ENCODE data around the gene RFC2.
"Not testable (repeated sequence)": the region's sequence is repeated elsewhere in the genome, so short reads cannot be mapped to it uniquely, and the experiment has no call there.

Gene RFC2

DNA sequence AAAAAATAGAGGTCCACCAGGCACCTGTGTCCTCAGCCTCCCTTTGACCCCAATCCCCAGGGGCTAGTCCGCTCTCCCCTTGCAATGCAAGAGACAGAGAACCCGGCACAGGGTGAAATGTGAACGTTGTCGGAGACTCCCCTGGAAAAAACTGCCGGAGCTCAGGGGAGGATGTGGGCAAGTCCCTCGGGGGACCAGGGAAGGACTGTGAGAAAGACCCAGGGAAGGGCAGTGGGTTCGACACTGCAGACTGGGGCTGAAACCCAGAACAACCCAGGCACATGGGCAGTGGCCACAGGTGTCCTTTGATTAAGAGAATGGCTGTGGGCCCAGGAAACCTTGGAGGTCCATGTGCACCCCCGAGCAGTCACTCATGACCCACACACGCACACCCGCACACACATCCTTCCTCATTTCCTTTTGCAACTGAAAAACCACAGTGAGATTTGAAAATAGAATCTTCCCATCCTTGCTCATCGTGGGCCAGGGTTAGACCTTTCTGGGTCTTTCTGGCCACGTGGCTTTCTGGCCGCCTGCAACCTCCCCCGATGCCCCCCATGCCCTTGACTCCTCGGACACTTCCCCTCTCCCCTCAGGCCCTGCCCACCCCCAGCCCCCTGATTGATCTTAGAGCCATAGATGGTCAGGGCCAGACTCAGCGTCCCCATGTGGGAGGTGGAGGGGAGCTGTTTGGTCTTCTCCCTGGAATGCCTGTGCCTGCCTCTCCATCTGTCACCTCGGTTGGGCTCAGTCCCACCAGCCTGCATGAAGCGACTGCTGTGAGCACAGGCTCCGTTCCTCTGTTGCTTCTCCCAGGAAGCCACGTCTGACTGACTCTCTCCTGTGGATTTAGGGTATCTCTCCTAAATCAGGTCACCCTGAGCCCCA is 36.5 kb downstream of the RFC2 start:
- peak in 8 of 14 donors; percentile 16 to 43 (median 32) for DNase-seq

DNA sequence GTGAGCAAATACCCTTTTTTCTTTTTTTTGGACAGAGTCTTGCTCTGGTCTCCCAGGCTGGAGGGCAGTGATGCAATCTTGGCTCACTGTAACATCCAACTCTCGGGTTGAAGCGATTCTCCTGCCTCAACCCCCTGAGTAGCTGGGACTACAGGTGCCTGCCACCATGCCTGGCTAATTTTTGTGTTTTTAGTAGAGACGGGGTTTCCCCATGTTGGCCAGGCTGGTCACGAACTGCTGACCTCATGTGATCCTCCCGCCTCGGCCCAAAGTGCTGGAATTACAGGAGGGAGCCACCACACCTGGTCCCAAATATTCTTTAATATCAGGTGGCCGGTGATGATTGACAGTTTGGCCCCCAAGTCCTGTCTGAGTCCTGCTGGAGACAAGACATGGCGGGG is 37.8 kb downstream of the RFC2 start:
- no peak for DNase-seq

DNA sequence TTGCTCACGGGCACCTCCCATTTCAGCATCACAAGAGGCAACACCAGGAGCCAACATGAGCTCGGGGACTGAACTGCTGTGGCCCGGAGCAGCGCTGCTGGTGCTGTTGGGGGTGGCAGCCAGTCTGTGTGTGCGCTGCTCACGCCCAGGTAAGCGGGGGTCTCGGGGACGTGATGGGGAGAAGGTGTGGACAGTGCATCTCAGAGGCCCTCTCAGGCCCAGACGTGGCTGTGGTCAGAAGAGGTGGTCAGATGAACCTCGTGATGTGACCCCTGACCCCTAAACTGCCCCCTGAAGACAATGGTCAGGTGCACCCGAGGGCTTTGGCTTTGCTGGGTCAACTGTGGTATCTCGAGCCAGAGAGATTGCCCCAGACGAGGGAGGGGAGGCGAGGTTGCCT is 38.3 kb downstream of the RFC2 start:
- no peak for DNase-seq

DNA sequence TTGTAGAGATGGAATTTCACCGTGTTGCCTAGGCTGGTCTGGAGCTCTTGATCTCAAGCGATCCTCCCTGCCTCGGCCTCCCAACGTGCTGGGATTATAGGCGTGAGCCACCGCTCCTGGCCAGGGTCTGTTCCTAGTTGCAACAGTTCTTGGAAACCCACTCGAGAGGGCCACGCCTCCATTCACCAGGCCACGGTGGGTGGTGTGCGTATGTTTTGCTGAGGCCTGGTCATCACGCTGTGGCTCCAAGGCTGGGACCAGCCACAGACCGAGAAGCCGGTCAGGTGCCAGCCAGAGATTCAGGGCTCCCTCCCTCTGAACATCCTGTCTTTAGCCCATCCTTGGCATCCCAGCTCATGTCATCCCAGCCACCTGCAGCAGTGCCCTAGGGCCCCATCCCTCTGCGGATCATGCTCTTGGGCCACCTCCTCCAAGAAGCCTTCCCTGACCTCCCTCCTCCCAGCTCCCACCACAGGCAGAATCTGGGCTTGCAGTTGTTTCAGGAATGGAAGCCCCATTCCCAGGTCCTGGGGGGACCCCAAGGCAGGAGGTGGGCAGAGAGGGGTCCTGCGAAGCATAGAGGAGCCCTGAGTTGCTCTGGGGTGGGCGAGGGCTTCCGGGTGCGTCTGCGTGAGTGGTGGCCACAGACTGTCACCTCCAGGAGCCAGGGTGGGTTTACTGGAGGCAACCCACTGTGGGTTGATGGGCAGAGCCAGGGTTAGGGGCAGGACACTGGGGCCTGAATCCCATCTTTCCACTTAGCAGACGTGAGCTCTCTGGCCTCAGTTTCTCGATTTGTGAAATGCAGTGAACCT is 39.2 kb downstream of the RFC2 start:
- DNase-seq, result no peak

DNA sequence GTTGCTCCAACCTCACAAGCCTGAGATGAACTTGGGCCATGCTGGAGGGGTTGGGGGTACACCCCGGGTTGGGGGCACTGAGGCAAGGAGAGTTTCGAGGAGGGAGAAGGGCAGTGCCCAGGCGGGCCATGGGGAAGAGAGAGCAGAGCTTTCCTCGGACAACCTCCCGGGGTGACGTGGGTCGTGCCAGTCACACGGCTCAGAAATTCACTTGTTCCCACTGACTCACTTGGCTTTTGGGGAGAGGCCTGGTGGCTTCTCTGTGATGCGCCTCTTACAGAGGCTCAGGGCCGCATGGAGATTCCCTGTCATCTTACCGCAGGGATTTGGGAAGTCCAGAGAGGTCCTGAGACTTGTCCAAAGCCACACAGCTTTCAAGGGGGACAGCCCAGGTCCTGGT is 41.5 kb downstream of the RFC2 start:
- DNase-seq, result no peak

DNA sequence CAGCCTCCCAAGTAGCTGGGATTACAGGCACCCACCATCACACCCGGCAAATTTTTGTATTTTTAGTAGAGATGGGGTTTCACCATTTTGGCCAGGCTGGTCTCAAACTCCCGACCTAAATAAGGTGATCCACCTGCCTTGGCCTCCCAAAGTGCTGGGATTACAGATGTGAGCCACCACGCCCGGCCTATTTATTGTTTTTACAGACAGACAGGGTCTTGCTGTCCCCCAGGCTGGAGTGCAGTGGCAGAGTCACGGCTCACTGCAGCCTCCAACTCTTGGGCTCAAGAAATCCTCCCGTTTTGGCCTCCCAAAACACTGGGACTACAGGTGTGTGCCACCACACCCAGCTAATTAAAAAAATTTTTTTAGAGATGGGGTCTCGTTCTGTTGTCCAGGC is 46.0 kb downstream of the RFC2 start:
- DNase-seq, result not testable (repeated sequence)

DNA sequence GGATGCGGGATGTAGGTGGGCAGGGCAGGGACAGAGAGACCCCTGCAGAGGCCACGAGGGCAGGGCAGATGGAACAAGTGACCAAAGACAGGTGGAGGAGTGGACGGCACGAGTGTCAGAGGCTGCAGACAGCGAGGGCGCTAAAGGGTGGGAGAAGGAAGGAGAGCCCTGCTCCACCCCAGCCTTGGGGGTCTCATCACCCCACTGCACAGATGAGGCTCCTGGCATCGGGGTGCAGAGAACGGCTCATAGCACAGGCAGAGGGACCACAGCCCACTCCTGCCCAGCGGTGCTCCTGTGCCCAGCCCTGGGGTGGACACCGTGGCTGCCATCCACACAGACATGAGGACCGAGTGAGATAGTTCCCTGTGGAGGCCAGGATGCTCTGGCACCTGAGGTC is 46.6 kb downstream of the RFC2 start:
- DNase-seq, result no peak

DNA sequence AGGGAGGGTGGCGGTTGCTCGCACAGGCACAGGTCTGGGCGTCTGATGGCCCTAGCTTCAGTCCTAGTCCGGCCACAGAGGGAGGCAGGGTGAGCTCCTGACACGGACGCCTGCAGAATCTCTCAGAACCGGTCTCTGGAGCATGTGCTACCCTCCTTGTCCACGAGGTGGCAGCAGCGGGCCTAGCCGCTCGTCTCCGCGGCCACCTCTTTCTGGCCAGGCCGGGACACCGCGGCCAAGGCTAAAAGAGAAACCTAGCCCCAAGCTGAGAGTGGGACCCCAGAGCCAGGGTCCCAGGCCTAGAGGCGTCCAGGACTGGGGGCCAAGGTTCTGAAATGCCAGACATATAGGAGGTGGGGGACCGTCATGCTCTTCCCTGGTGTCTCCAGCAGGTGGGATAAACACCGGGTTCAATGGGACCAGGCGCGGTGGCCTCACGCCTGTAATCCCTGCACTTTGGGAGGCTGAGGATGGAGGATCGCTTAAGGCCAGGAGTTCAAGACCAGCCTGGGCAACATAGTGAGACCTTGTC is 47.5 kb downstream of the RFC2 start:
- peak in 12 of 14 donors; percentile 40 to 86 (median 67) for DNase-seq

DNA sequence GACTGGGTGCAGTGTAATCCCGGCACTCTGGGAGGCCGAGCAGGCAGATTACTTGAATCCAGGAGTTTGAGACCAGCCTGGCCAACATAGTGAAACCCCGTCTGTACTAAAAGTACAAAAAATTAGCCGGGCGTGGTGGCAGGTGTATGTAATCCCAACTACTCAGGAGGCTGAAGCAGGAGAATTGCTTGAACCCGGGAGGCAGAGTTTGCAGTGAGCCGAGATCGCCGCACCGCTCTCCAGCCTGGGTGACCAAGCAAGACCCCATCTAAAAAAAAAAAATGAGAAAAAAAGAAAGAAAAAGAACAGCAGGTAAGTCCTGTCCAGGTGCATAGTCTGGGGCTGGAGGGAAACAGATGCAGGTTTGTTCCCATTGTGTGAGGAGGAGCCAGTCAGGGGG is 48.1 kb downstream of the RFC2 start:
- DNase-seq, result not testable (repeated sequence)

DNA sequence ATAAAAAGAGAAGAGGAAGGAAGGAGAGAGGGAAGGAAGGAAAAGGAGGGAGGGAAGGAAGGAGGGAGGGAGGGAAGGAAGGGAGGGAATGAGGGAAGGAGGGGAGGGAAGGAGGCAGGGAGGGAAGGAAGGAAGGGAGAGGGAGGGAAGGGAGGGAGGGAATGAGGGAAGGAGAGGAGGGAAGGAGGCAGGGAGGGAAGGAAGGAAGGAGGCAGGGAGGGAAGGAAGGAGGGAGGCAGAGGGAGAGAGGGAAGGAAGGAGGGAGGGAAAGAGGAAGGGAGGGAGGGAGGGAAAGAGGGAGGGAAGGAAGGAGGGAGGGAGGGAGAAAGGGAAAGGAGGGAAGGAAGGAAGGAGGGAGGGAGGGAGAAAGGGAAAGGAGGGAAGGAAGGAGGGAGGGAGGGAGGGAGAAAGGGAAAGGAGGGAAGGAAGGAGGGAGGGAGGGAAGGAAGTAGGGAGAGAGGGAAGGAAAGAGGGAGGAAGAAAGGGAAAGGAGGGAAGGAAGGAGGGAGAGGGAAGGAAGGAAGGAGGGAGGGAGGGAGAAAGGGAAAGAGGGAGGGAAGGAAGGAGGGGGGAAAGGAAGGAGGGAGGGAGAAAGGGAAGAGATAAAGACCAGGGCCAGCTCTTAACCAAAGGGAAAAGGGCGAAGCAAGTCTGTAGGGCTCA is 50.1 kb downstream of the RFC2 start:
- no peak for DNase-seq

DNA sequence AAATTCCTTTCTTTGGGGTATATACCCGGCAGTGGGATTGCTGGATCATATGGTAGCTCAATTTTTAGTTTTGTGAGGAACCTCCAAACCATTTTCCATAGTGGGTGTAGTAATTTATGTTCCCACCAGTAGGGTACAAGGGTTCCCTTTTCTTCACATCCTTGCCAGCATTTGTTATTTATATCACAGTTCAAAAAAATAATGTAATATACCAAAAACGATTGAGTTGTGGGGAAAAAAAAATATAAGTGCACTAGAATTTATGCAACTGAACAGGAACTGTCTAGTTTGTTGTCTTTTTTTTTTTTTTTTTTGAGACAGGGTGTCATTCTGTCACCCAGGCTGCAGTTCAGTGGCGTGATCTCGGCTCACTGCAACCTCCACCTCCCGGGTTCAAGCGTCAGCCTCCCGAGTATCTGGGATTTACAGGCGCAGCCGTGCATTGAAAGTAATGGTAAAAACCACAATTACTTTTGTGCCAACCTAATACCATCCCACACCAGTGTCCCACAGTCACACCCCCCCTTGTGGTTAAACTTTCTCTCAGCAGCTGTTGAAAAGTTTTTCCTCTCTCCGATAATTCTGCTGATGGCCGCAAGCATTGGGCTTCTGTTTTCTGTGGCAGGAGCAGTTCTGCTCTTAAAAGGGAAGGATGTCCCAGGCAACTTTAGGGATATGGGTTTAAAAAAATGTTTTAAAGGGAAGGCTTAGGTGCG is 51.2 kb downstream of the RFC2 start:
- peak in 1 of 14 donors; percentile 8 for DNase-seq

DNA sequence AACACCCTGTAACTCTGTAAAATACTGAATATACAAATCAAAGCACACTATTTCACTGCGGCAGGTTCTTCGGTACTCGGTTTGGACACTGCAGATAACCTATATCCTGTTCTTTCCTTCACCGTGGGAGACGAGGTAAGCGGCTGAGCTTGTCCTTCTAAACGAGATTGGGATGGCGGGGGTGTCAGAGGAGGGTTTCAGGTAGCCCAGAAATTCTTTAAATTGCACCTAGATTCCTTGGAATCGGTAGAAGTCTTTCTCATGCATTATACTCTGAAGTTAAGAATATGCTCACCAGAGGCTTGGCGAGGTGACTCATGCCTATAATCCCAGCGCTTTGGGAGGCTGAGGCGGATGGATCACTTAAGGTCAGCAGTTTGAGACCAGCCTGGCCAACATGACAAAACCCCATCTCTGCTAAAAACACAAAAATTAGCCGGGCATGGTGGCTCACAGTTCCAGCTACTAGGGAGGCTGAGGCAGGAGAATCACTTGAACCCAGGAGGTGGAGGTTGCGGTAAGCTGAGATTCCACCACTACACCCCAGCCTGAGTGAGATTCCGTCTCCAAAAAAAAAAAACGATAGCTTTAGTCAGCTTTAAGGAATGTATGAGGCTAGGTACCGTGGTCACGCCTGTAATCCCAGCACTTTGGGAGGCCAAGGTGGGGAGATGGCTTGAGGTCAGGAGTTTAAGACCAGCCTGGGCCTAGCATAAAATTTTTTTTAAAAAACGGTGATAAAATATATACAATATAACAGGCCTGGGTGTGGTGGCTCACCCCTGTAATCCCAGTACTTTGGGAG is 54.4 kb downstream of the RFC2 start:
- DNase-seq, result no peak

DNA sequence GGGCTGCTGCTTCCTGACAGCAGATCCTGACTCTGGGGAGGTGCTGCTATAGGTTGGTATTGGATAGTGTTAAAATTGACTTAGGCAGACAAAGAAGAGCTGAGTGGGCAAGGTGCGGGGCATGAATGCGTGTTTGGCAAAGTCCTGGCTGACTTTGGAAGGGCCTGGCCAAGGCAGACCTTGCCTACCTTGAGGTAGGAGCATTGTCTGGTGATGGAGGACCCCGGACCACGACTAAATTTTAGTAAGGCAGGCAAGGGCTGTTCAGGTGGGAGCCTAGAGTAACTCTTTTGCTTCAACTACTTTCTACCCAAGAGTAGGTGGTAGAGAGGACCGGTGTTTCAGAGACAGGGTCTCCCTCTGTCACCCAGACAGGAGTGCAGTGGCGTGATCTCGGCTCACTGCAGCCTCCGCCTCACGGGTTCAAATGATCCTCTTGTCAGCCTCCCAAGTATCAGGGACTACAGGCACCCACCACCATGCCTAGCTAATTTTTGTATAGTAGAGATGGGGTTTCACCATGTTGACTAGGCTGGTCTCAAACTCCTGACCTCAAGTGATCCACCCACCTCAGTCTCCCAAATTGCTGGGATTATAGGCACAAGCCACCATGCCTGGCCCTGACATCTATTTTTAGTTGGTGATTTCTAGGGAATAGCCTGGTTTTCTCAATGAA is 56.6 kb downstream of the RFC2 start:
- DNase-seq, result no peak

DNA sequence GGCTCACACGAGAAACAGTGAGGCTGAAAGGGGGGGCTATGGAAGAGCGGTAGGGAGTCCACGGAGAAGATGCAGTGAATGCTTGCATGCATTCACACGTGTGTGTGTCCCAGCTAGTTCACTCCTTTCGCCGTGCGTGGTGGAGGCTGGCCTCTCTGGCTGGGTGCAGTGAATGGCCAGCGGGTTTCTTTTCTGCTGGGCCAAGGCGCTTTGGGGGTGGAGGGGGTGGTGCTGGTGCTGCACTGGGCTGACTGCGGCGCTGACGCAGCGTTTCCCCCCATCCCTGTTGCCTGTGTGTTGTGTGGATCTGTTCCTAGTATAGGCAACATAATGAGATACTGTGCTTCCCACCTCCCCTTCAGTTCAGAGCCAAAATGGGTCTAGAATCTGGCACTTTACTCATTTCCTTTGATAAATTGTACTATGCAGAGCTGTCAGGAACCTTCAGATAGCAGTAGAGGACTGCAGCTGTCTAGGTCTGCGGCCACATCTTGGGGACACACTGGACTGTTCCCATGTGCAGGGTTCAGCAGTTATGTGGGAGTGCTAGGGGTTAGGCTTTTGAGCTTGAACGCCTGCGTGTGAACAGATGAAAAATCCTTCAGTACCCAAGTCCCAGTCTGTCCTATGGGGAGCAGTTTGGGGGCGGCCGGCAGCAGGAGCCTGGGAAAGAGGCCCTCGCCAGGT is 58.1 kb downstream of the RFC2 start:
- DNase-seq, result peak in 6 of 14 donors; percentile 14 to 57 (median 20)

DNA sequence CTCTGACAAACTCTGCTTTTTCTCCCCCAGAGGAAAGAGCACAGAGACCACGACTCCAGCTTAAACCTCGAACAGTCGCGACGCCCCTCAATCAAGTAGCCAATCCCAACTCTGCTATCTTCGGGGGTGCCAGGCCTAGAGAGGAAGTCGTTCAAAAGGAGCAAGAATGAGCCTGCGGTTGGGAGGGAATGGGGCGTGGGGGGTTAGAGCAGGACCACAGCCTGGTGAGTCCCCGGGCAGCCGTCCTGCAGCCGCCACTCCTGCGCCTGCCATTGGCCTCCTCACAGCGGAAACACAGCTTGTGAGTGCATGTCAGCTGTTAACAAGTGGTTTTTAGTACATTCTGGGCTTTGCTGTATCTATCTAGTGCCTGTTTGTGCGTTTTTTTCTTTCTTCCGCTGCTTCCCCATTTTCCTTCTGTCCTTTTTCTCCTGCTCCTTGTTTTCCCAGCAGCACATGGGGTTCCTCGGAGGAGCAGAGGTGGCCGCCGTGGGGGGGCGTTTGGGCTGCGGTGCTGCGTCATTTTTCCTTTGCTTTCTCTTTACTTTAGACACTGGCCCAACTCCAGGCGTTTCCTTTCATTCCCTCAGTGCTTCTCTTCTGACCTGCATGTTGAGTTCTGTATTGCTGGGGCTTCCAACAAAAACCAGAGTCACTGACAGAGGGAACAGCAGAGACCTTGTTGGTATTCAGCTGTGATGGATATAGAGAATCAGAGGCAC is 58.9 kb downstream of the RFC2 start:
- peak in 1 of 14 donors; percentile 20 for DNase-seq

DNA sequence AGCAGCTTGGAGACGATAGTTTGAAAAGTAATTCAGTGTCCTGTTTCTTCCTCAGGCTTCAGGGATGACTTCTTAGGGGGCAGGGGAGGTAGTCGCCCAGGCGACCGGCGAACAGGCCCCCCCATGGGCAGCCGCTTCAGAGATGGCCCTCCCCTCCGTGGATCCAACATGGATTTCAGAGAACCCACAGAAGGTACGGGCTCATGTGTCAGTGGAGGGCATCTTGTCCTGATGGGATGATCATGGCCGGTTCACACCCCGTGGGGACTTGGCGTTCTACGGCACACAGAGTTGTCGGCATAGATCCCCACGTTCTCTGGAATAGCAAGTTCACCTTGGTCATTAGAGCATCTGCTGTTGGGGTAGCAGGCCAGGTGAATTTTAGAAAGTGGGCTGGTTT is 59.5 kb downstream of the RFC2 start:
- no peak for DNase-seq

DNA sequence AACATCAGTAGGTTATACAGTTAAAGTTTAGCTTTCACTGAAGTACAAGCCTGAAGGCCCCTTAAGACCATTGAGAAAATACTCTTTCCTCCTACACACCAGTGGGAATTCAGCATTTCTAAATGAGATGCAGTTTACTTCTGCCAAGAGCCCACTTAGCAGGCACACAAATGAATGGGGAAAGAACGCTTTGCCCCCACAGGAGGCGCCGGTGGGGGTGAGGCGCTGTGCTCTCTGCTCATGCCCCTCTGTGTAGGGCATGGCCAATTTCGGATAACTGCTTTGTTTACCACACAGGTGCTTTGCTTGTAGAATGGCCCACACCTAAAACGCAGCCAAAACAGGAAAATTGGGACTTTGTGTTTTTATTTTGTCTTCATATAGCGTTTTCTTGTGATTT is 60.3 kb downstream of the RFC2 start:
- DNase-seq, result no peak

DNA sequence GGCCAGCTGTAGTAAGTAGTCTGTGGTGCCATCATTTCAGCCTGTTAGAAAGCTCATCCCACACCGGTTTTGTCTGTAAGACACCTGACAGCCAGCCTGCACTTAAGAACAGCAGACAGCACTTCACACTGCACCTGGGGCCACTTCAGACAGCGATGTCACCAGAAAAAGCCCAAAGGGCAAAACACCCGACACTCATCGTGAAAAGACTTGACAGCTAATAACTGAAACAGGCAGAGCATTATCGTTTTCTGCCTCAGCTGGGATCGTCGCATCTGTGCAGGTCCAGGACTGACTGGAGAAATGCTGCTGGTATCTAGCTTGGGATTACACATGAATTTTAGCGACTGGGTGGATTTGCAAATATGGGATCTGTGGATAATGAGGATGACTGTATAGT is 61.1 kb downstream of the RFC2 start:
- DNase-seq, result no peak

DNA sequence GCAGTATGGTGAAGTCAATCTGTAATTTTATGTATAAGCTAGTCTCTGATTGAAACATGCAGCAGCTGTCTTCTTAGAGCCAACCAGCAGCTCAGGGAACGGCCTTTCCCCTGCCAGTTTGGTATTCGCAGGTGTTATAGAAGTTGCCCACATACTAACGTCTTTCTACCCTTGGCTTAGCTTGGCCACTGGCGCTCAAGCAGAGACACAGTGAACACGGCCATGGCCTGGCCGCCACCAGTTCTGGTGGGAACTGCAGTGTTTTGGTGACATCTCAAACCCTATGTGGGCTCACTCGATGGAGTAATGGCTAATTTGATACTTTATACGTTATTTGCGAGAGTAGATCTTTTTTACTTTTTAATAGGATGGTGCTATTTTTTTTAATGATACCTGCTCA is 63.0 kb downstream of the RFC2 start:
- DNase-seq, result no peak

Data from C1 segment of cervical spinal cord (tissue), 14 donors.